Caki2 (cell line): ENCODE results near the gene CHURC1. TPM values are rescaled to one million over a fixed set of nuclear protein-coding genes. Genes with fewer than 3 reads are reported as not detected.
A peak's percentile ranks its signal among the peaks of the same experiment; 100 is the strongest.

ENCODE experiments used
- DNase-seq: peaks from one replicate; pipeline ENCODE4 v3.0.0-alpha.2; 2015; ENCODE audit warnings: low read depth
- in situ Hi-C: cut with HindIII; loops from 2 replicates; pipeline ENCODE4 v1.10.0; 2016; ENCODE audit warnings: low sequenced_read_pairs, low pct_unique_long_range_greater_than_20kb, mixed read lengths
- total RNA-seq: library from RNA; depleted of rRNA; stranded (reverse); fragments of >200 nt; shearing (Covaris generic); gene quantifications from 2 replicates; pipeline ENCODE4 v1.2.3, GENCODE V29; 2014; ENCODE audit warnings: low replicate concordance; rRNA removed

Gene CHURC1
- 29.8 and 47.1 TPM in 2 replicates for total RNA-seq

DNA sequence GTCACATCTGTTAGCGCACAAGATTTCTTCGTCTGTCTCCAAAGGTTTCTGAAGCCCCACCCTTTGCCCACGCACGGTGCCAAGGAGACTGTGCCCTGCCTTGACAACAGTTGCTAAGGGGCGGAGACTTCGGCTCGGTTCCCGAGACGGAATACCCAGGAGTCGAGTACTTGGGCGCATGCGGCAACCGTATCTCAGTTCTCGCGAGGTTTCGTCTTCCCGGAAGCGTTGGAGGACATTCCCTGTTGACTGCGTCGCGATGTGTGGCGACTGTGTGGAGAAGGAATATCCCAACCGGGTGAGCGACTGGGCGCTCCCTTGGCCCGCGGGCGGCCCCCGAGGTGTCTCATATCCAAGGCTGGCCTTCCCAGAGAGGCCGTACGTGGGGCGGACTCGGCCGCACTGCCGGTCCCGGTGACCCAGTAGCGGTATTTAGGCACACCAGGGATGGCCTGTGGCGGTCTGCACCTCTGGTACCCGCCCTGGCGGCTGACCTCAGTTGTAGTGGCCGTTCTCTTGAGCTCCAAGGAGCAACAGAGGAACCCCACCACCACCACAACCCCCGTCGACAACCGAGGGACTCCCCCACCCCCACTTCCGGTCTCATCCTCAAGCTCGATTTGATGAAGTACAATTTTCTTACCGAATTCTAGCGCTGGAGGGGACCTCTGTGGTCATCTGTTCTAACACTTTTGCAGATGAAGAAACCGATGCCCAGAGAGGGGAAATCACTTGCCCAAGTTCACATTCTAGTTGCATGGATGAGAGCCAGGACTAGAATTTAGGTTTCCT is at the start of gene CHURC1:
CHURC1 (plus strand) TSS at position 219 of the 792 bp plus-strand sequence; CDS start at position 260, 41 bp downstream.
- in situ Hi-C loops, result no loop called here
- DNase-seq, result peak; percentile 91

DNA sequence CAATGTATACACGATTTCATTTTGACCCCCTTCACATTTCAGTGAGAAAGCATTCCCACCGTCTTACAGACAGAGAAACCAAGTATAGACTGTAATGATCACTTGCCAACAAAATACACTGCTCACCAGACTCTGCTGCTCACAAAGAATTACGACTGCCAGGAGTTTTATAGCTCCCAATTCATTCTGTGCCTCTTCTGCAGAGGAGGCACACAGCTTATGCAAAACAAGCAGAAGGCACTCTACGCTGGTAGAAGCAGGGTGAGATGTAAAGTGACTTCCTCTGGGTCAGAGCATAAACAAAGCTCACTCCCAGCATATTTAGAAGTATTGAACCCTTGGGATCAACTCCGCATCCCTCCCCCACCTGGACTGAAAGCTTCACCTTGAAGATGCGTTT is 49.1 kb upstream of the CHURC1 start:
- in situ Hi-C loops, result no loop called here
- no peak for DNase-seq

GRCh38 chr14:64865992-64866391 is 48.3 kb upstream of the CHURC1 start:
- in situ Hi-C loops, result no loop called here
- no peak for DNase-seq

DNA sequence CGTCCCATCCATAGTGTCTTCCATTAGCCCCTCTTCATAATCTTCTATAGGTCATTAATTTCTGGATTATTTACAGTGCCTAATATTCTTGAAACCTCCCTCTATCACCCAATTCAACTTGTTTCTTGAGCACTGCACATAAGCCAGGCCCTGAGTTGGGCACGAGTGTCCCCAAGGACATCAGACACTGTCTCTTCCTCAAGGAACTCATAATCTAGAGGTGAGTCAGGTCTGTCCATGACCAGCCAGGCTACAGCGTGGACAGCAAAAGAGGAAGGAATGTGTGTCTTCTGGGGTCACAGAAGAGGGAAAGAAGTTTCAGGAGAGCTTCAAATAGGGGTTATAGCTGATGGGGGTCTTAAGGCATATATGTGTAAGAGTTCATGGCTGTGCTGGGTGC is 47.1 kb upstream of the CHURC1 start:
- no peak for DNase-seq
- in situ Hi-C loops, result no loop called here

- DNase-seq, result no peak
- in situ Hi-C loops, result no loop called here
These were observed 45.9 kb upstream of the CHURC1 start for GRCh38 chr14:64868379-64868778.

GRCh38 chr14:64868841-64869240 is 45.4 kb upstream of the CHURC1 start:
- in situ Hi-C loops, result no loop called here
- DNase-seq, result no peak

GRCh38 chr14:64870160-64870559 is 44.1 kb upstream of the CHURC1 start:
- in situ Hi-C loops, result no loop called here
- no peak for DNase-seq

DNA sequence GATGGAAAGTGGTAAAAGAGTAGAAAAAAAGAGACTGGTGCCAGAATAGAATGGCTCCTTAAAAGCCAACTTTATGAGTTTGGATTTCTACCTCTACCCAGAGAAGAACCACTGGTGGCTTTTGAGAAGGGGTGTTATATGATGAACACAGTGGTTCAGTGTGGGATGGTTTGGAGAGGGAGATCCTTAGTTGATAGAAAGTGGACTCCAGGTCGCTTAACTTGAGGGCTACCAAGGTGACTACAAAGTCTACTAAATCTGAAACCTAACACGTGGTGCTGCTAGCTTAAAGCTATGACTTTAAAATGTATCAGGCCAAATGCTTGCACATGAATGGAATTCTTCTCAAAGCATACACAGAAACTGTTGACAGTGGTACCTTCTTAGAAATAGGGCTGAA is 42.9 kb upstream of the CHURC1 start:
- DNase-seq, result no peak
- in situ Hi-C loops, result no loop called here

DNA sequence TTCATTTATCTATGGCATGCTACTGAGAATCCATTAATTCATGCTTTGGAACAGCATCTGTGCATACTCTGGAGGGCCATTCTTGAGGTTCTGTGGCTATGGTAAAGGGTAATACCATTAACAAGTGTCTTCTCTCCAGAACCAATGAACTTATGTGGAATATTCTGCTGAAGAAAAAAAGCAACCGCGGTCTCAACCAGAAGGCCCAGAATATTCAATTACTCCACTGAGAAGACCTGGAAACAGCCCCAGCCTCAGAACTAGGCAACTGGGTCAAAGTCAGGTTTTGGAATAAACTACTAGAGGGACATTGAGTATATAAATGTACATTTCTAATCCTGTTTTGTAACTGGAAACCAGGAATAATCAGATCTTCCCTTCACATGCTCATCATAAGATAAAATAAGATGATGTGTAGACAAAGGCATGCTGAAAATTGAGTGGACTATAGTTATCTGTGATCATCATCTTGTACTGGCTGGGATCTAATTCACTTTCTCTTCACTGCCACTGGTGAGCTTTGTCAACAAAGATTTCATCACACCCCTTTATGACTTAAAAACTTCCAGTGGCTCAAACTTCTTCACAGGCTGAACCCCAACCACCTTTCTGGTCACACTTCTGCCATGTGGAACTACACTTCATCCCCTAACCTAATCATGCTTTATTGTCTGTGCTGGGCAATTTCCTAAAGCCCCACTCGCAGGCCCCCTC is 40.6 kb upstream of the CHURC1 start:
- no peak for DNase-seq
- in situ Hi-C loops, result no loop called here

DNA sequence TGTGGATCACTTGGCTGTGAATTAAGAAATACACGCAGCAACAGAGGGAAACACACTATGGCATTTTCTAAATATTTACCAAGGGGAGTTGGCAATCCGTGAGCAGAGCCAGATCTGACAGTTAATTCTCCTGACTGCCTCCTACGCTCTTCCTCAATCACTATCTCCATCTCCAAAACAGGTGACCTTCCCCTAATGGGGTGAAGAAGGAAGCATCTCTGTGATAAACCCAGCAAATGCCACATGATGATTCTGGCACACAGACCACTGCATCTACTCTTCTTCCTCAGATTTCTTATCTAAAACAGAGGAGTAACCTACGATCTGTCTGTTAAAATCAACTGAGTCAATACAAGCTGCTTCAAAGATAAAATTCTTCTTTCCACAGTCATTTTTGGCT is 38.9 kb upstream of the CHURC1 start:
- in situ Hi-C loops, result no loop called here

DNA sequence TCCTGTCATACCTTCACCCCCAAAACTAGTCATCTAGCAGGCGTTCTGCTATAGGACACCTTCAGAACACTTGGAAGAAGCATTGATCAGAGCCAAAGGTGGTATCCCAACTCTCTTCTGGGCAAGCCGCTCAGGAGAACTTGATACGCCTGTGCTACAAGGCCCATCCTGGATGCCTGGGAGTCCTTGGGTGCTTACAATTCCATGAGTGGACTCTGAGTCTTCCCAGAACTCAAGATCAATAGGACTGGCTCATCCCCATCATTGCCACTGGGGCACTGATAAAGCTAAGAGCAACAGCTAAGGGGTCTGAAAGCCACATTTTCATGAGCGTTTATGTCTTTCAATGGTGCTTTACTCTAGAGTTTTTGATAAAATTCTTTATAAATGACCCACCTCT is 36.4 kb upstream of the CHURC1 start:
- no peak for DNase-seq
- in situ Hi-C loops, result no loop called here

More for the DNA sequence above, 38.9 kb upstream of the CHURC1 start:
- DNase-seq, result no peak

- in situ Hi-C loops, result no loop called here
- DNase-seq, result peak; percentile 2
These were observed 35.2 kb upstream of the CHURC1 start for GRCh38 chr14:64878837-64879634.

DNA sequence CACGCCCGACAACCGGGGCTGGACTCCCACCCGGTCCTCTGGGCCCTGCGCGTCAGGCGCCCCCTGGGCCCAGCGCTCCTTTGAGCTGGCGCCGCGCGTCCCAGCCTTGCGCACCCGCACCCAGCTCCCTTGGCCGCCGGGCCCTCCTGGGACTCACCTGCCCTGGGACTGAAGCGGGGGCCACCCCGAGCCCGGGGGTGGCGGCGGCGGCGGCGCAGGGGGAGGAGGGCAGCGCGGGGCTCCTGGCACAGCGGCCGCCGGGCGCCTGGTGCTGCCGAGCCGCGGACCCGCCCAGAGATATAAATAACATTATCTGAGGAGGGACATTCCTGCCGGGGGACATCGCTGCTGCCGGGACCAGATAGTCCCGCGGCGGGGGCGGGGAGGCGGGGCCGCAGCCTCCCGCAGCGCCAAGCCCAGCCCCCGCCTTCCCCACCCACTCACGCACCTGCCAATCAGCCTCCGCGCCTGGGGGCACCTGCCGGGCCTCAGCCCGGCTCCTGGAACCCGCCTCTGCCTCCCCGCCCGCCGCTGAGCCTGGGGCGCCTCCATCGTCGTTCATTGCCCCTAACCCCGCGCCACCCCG is 34.5 kb upstream of the CHURC1 start, which contains the start of gene SPTB:
SPTB (minus strand) TSS at position 273 of the 586 bp plus-strand sequence. CDS start 56,813 bp downstream, outside the sequence.
- in situ Hi-C loops, result no loop called here
- peak; percentile 7 for DNase-seq

DNA sequence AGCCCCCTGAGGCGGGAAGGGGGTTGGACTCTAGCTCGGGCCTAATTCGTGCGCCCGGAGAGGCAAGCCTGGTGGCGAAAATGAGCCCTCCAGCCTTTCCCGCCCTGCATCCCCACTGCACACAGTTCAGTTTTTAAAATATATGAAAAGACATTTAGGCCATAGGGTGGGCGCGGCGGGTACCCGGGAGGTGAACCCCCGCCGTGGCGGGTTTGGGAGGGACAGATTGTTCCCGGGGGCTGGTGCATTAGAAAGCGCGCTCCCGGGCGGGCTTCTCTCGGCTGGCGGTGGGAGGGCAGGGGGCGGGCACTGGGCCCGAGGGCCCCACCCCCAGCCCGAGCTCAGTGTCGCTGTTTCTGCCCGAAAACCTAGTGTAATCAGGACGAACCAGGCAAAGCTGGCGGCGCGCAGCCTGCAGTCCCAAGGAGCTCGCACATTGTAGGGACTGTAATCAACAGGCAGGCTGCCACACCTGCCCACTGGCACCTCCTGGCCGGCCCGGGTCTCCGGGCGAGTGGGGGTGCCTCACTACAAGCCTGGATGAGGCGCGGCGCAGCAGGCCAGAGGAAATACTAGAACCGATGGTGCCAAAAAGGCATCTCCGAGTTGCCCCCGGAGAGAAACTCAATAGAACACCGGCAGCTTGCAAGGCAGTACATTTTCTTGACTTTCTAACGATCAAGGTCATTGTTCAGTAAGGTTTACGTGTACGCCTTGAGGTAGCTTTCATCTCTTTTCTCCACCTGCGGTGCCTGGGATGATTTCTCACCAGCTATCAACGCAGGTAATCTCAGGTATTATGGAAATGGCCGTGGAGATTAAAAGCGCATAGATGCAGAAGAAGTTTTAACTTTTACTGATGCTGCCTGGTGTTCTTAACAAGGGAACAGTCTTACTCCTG is 33.8 kb upstream of the CHURC1 start:
- in situ Hi-C loops, result no loop called here
- peak; percentile 9 for DNase-seq

GRCh38 chr14:64885559-64885958 is 28.7 kb upstream of the CHURC1 start:
- in situ Hi-C loops, result no loop called here

DNA sequence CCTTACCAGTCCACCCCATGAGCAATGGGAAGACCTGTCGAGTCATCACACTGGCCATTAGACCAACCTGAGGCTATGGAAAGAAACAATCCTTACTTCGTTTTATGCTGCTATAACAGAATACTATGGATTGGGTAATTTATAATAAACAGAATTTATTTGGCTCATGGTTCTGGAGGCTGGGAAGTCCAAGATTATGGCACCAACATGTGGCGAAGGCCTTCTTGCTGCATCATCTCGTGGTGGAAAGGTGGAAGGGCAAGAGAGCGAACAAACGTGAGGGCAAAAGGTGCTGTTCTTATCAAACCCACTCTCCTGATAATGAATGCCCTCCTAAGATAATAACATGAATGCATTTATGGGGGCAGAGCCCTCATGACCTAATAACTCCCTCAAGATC is 24.9 kb upstream of the CHURC1 start:
- DNase-seq, result no peak
- in situ Hi-C loops, result no loop called here

More at GRCh38 chr14:64885559-64885958, 28.7 kb upstream of the CHURC1 start:
- no peak for DNase-seq

- in situ Hi-C loops, result no loop called here
- DNase-seq, result no peak
These were observed 22.9 kb upstream of the CHURC1 start for GRCh38 chr14:64891173-64891838.
